IMR-90 (cell line): ENCODE measurements around the gene CEP95. TPM values are rescaled to one million over a fixed set of nuclear protein-coding genes. Genes with fewer than 3 reads are reported as not detected.

Experiments used
- ATAC-seq: fragments of 200-7000 bp; cut with Tn5 transposase; 2 replicates; pipeline ENCODE4 v1.9.1; 2020; ENCODE audit warnings: low read depth, mild to moderate bottlenecking, moderate library complexity
- BruUV-seq: library from RNA; stranded (reverse); fragments of 400-500 nt; replicated peaks from 2 replicates; lab custom pipeline; 2021; lab: Mats Ljungman, UMichigan
- CTCF ChIA-PET: fragments of 300-600 bp; formaldehyde crosslinking; extraction: SDS; loops from one replicate; lab custom pipeline; 2021; ENCODE audit warnings: antibody characterized with exemption; lab: Yijun Ruan, JAX
- POLR2A ChIA-PET: fragments of 300-600 bp; sonication (Branson Sonifier 250); formaldehyde crosslinking; loops from one replicate; lab custom pipeline; 2022; ENCODE audit warnings: antibody characterized with exemption; ENCODE audit not compliant: unreplicated experiment; lab: Charles Lee
- DNase-seq: peaks from one replicate; pipeline ENCODE4 v3.0.0; 2013
- H2AFZ ChIP-seq: replicated peaks from 2 replicates; pipeline ENCODE3; 2013; ENCODE audit warnings: low read length, mild to moderate bottlenecking; ENCODE audit not compliant: poor library complexity
- H2AK5ac ChIP-seq: 2 replicates; pipeline ENCODE4 v1.6.1; 2013; ENCODE audit warnings: low read depth, low read length, inconsistent platforms
- H2AK9ac ChIP-seq: replicated peaks from 2 replicates; pipeline ENCODE3; 2013; ENCODE audit warnings: mild to moderate bottlenecking, low read depth, low read length, moderate library complexity; ENCODE audit not compliant: poor library complexity
- H2BK120ac ChIP-seq: 2 replicates; pipeline ENCODE4 v1.6.1; 2013; ENCODE audit warnings: low read depth, low read length, inconsistent platforms
- H2BK15ac ChIP-seq: 3 replicates; pipeline ENCODE4 v1.6.1; 2013; ENCODE audit warnings: low read depth, low read length, inconsistent platforms
- H2BK20ac ChIP-seq: 2 replicates; pipeline ENCODE4 v1.6.1; 2013; ENCODE audit warnings: low read depth, mild to moderate bottlenecking, inconsistent platforms, low read length, moderate library complexity
- H2BK5ac ChIP-seq: 2 replicates; pipeline ENCODE4 v1.6.1; 2013; ENCODE audit warnings: mild to moderate bottlenecking, low read depth, low read length, inconsistent platforms; ENCODE audit not compliant: poor library complexity, severe bottlenecking
- H3K14ac ChIP-seq: replicated peaks from 2 replicates; pipeline ENCODE4 v1.6.1; 2013; ENCODE audit warnings: low read depth, low read length, inconsistent platforms
- H3K18ac ChIP-seq: 2 replicates; pipeline ENCODE4 v1.6.1; 2013; ENCODE audit warnings: low read depth, low read length, control low read depth
- H3K23ac ChIP-seq: 2 replicates; pipeline ENCODE4 v1.6.1; 2013; ENCODE audit warnings: low read depth, low read length, inconsistent platforms
- H3K27ac ChIP-seq: 2 replicates; pipeline ENCODE4 v1.5.1; 2013; ENCODE audit warnings: mild to moderate bottlenecking, control low read depth, low read length; ENCODE audit not compliant: insufficient read depth
- H3K27me3 ChIP-seq: 2 replicates; pipeline ENCODE4 v1.6.1; 2013; ENCODE audit warnings: low read length; ENCODE audit not compliant: control insufficient read depth, insufficient read depth
- H3K36me3 ChIP-seq: 2 replicates; pipeline ENCODE4 v1.6.1; 2013; ENCODE audit warnings: low read length, mixed read lengths; ENCODE audit not compliant: control insufficient read depth, insufficient read depth
- H3K4ac ChIP-seq: 2 replicates; pipeline ENCODE4 v1.6.1; 2013; ENCODE audit warnings: low read depth, low read length, inconsistent platforms
- H3K4me1 ChIP-seq: 2 replicates; pipeline ENCODE4 v1.6.1; 2013; ENCODE audit warnings: low read length, mixed read lengths; ENCODE audit not compliant: control insufficient read depth, insufficient read depth
- H3K4me2 ChIP-seq: 2 replicates; pipeline ENCODE4 v1.6.1; 2013; ENCODE audit warnings: low read depth, mild to moderate bottlenecking, control low read depth, low read length, moderate library complexity
- H3K4me3 ChIP-seq: 2 replicates; pipeline ENCODE4 v1.5.1; 2013; ENCODE audit warnings: low read depth, mild to moderate bottlenecking, control low read depth, low read length, moderate library complexity; ENCODE audit not compliant: insufficient read depth
- H3K56ac ChIP-seq: 2 replicates; pipeline ENCODE4 v1.6.1; 2013; ENCODE audit warnings: low read length, inconsistent platforms; ENCODE audit not compliant: insufficient read depth; ENCODE audit errors: extremely low read depth
- H3K79me1 ChIP-seq, 2 experiments: 2 replicates each; pipeline ENCODE4 v1.6.1; 2013; ENCODE audit warnings: low read length in 2 of 2, inconsistent platforms in 1 of 2, low read depth in 1 of 2
- H3K9ac ChIP-seq: 2 replicates; pipeline ENCODE4 v1.6.1; 2013; ENCODE audit warnings: low read depth, low read length, control low read depth
- H3K9me1 ChIP-seq: 2 replicates; pipeline ENCODE4 v1.6.1; 2013; ENCODE audit warnings: low read length, inconsistent platforms; ENCODE audit not compliant: insufficient read depth
- H3K9me3 ChIP-seq: 2 replicates; pipeline ENCODE4 v1.6.1; 2013; ENCODE audit warnings: low read length; ENCODE audit not compliant: control insufficient read depth, insufficient read depth
- H4K20me1 ChIP-seq: 2 replicates; pipeline ENCODE4 v1.6.1; 2013; ENCODE audit warnings: low read length, inconsistent platforms; ENCODE audit not compliant: insufficient read depth
- H4K5ac ChIP-seq: 2 replicates; pipeline ENCODE4 v1.6.1; 2013; ENCODE audit warnings: mild to moderate bottlenecking, low read depth, low read length, control low read depth
- H4K8ac ChIP-seq, 2 experiments: 2 replicates each; pipeline ENCODE4 v1.6.1; 2013; ENCODE audit warnings: low read depth in 2 of 2, low read length in 2 of 2, control low read depth in 1 of 2, inconsistent platforms in 1 of 2
- H4K91ac ChIP-seq: 2 replicates; pipeline ENCODE4 v1.6.1; 2013; ENCODE audit warnings: low read depth, low read length, inconsistent platforms; ENCODE audit not compliant: insufficient read depth
- BHLHE40 ChIP-seq: fragments of 150-350 bp; IDR thresholded peaks from 2 replicates; pipeline ENCODE4 v1.6.1; 2016; ENCODE audit warnings: mild to moderate bottlenecking, low read depth, low read length
- CEBPB ChIP-seq: IDR thresholded peaks from 2 replicates; pipeline ENCODE4 v1.6.1; 2012; ENCODE audit warnings: low read depth, low read length, improper control_type of control experiment
- CHD1 ChIP-seq: IDR thresholded peaks from 2 replicates; pipeline ENCODE4 v1.6.1; 2012; ENCODE audit warnings: low read depth, low read length, improper control_type of control experiment
- FOS ChIP-seq: fragments of 150-350 bp; IDR thresholded peaks from 2 replicates; pipeline ENCODE4 v1.6.1; 2016; ENCODE audit warnings: low read depth, low read length
- MAFK ChIP-seq: IDR thresholded peaks from 2 replicates; pipeline ENCODE4 v1.6.1; 2012; ENCODE audit warnings: low read depth, low read length, improper control_type of control experiment
- MAZ ChIP-seq: IDR thresholded peaks from 2 replicates; pipeline ENCODE4 v1.6.1; 2012; ENCODE audit warnings: low read depth, mild to moderate bottlenecking, low read length, improper control_type of control experiment, moderate library complexity, borderline replicate concordance
- MXI1 ChIP-seq: IDR thresholded peaks from 2 replicates; pipeline ENCODE4 v1.6.1; 2012; ENCODE audit warnings: low read depth, mild to moderate bottlenecking, low read length, moderate library complexity, borderline replicate concordance
- NFE2L2 ChIP-seq: fragments of 150-350 bp; IDR thresholded peaks from 2 replicates; pipeline ENCODE4 v1.6.1; 2016; ENCODE audit warnings: low read depth, mild to moderate bottlenecking, low read length
- POLR2A ChIP-seq: IDR thresholded peaks from 2 replicates; pipeline ENCODE4 v1.6.1; 2012; ENCODE audit warnings: mild to moderate bottlenecking, low read depth, low read length
- RAD21 ChIP-seq: IDR thresholded peaks from 2 replicates; pipeline ENCODE4 v1.6.1; 2012; ENCODE audit warnings: low read length, improper control_type of control experiment
- RCOR1 ChIP-seq: IDR thresholded peaks from 2 replicates; pipeline ENCODE4 v1.6.1; 2012; ENCODE audit warnings: mild to moderate bottlenecking, low read length, improper control_type of control experiment; ENCODE audit not compliant: insufficient replicate concordance
- RFX5 ChIP-seq: IDR thresholded peaks from 2 replicates; pipeline ENCODE4 v1.8.0; 2012; ENCODE audit warnings: low read depth, mild to moderate bottlenecking, low read length, moderate library complexity
- SMC3 ChIP-seq: fragments of 150-350 bp; IDR thresholded peaks from 2 replicates; pipeline ENCODE4 v1.6.1; 2016; ENCODE audit warnings: low read depth, mild to moderate bottlenecking, antibody characterized with exemption, low read length, moderate library complexity
- WGBS, 2 experiments: methylation state at CpG; one replicate each; pipeline versions ENCODE4 v1.1.5 to v1.1.7; 2013; ENCODE audit warnings: missing lambda C conversion rate in 2 of 2; ENCODE audit not compliant: insufficient read length in 1 of 2; ENCODE audit errors: extremely low coverage in 2 of 2; 5-methylcytosine and 5-hydroxymethylcytosine counted together
- dilution Hi-C: fragments of 300-500 bp; cut with HindIII; formaldehyde crosslinking; loops from one replicate; pipeline ENCODE4 v1.14.3; 2018; ENCODE audit warnings: low sequenced_read_pairs; ENCODE audit not compliant: unreplicated experiment
- in situ Hi-C: fragments of 300-500 bp; cut with MboI; formaldehyde crosslinking; loops from 3 replicates; pipeline ENCODE4 v1.14.3; 2019; ENCODE audit warnings: low sequenced_read_pairs, inconsistent platforms, mixed read lengths
- intact Hi-C: fragments of 100-400 bp; cut with micrococcal nuclease; formaldehyde crosslinking; loops from 2 replicates; pipeline ENCODE4 v1.10.0; 2022
- polyA plus RNA-seq, 3 experiments: library from polyadenylated mRNA; depleted of rRNA; stranded (reverse); fragments of >200 nt; gene quantifications; 2 replicates each; pipeline ENCODE4 v1.2.3, GENCODE V29; 2012; ENCODE audit warnings: low replicate concordance in 1 of 3
- total RNA-seq: library from RNA; depleted of rRNA; stranded (reverse); fragments of >200 nt; gene quantifications from 2 replicates; pipeline ENCODE4 v1.2.3, GENCODE V29; 2012
- TF ChIP-seq, protein P1 (sequence below): conservative IDR thresholded peaks from 2 replicates; pipeline ENCODE4 v1.5.1; 2012; ENCODE audit warnings: mild to moderate bottlenecking, low read depth, low read length, improper control_type of control experiment
- TF ChIP-seq, protein P2 (sequence below): fragments of 150-350 bp; IDR thresholded peaks from 2 replicates; pipeline ENCODE4 v1.6.1; 2016; ENCODE audit warnings: low read depth, mild to moderate bottlenecking, low read length, moderate library complexity, borderline replicate concordance
- TF ChIP-seq, protein P3 (sequence below): fragments of 150-350 bp; IDR thresholded peaks from 2 replicates; pipeline ENCODE4 v1.6.1; 2017; ENCODE audit warnings: mild to moderate bottlenecking, antibody characterized with exemption, low read length, low read depth

The CEP95 gene
- total and polyA plus RNA-seq, 2 of the 4 experiments (the other 2 are of a cell fraction) = 6.1 to 13.6 TPM

DNA sequence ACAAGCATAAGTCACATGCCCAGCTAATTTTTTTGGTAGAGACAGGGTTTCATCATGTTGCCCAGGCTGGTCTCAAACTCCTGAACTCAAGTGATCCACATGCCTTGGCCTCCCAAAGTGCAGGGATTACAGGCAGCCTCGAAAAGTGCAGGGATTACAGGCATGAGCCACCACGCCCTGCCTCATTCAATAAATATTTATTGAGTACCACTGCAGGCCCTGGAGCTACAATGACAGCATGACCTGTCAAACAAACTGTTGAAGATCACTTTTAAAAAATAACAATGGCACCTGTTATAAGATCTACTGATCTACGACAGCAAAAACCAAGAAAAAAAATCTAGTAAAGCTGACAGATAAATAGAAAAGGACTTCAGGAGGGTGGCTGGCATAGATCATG is 76.3 kb downstream of the CEP95 start:
- dilution Hi-C loops = no loop called here
- Histone ChIP-seq H2AFZ (no peak overlapping the region), H3K9me3 (no peaks in the 10 kb centered on the region), H2BK20ac (no peak overlapping the region), H3K27ac (no peak overlapping the region), H3K4me3 (no peak overlapping the region), H4K91ac (no peak overlapping the region), H3K4ac (no peak overlapping the region), H3K9ac (no peak overlapping the region), H3K18ac (no peak overlapping the region), H3K14ac (no peak overlapping the region), H2AK9ac (no peak overlapping the region), H3K23ac (no peak overlapping the region), H2AK5ac (no peak overlapping the region), H3K27me3 (no peaks in the 10 kb centered on the region), H3K36me3 (peaks cover 44% of the 10 kb centered on the region), H3K56ac (no peak overlapping the region), H2BK120ac (no peak overlapping the region), H3K4me1 (0 out of 2 replicates have a peak, but pooled peaks cover 1% of the 10 kb centered on the region), H4K20me1 (peaks cover 75% of the 10 kb centered on the region), H4K8ac (no peak overlapping the region; a peak in 1 of 4 replicates), H4K5ac (no peak overlapping the region), H3K79me1 (peaks cover 26 to 64% of the 10 kb centered on the region in 2 experiments), H3K9me1 (peaks cover 3% of the 10 kb centered on the region), H3K4me2 (no peak overlapping the region), H2BK5ac (no peak overlapping the region), H2BK15ac (no peak overlapping the region)
- in situ Hi-C loops = no loop called here
- ATAC-seq = no peak
- ChIA-PET CTCF (interaction anchor here (0.6 to 0.9 kb wide), 2 partner anchors 15 to 17 kb away, joined by 3 to 5 read pairs; no protein-coding TSS in a partner anchor), POLR2A (no interaction called here)
- intact Hi-C loops = no loop called here
- no TSS peak for BruUV-seq
- TF ChIP-seq RAD21 (no peak), SMC3 (no peak), CHD1 (no peak), RCOR1 (no peak), POLR2A (no peak), MAFK (no peak), NFE2L2 (no peak), MAZ (no peak), FOS (no peak), BHLHE40 (no peak), RFX5 (no peak), CEBPB (no peak), MXI1 (no peak)
- TF ChIP-seq, protein P1, sequence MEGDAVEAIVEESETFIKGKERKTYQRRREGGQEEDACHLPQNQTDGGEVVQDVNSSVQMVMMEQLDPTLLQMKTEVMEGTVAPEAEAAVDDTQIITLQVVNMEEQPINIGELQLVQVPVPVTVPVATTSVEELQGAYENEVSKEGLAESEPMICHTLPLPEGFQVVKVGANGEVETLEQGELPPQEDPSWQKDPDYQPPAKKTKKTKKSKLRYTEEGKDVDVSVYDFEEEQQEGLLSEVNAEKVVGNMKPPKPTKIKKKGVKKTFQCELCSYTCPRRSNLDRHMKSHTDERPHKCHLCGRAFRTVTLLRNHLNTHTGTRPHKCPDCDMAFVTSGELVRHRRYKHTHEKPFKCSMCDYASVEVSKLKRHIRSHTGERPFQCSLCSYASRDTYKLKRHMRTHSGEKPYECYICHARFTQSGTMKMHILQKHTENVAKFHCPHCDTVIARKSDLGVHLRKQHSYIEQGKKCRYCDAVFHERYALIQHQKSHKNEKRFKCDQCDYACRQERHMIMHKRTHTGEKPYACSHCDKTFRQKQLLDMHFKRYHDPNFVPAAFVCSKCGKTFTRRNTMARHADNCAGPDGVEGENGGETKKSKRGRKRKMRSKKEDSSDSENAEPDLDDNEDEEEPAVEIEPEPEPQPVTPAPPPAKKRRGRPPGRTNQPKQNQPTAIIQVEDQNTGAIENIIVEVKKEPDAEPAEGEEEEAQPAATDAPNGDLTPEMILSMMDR = no peak
- TF ChIP-seq, protein P2, sequence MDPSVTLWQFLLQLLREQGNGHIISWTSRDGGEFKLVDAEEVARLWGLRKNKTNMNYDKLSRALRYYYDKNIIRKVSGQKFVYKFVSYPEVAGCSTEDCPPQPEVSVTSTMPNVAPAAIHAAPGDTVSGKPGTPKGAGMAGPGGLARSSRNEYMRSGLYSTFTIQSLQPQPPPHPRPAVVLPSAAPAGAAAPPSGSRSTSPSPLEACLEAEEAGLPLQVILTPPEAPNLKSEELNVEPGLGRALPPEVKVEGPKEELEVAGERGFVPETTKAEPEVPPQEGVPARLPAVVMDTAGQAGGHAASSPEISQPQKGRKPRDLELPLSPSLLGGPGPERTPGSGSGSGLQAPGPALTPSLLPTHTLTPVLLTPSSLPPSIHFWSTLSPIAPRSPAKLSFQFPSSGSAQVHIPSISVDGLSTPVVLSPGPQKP = no peak
- TF ChIP-seq, protein P3, sequence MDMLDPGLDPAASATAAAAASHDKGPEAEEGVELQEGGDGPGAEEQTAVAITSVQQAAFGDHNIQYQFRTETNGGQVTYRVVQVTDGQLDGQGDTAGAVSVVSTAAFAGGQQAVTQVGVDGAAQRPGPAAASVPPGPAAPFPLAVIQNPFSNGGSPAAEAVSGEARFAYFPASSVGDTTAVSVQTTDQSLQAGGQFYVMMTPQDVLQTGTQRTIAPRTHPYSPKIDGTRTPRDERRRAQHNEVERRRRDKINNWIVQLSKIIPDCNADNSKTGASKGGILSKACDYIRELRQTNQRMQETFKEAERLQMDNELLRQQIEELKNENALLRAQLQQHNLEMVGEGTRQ = no peak
- DNase-seq = no peak
- 90% methylated on average over 2 of the region's 3 CpGs; no CpG with 5 or more reads in 1 of the 2 experiments for WGBS, 2 experiments
